ENCODE results near the gene MROH9. TPM values are rescaled to one million over a fixed set of nuclear protein-coding genes. Genes with fewer than 3 reads are reported as not detected.

MROH9 gene
- total RNA-seq, 1 experiment from 2014 or later = not detected

DNA sequence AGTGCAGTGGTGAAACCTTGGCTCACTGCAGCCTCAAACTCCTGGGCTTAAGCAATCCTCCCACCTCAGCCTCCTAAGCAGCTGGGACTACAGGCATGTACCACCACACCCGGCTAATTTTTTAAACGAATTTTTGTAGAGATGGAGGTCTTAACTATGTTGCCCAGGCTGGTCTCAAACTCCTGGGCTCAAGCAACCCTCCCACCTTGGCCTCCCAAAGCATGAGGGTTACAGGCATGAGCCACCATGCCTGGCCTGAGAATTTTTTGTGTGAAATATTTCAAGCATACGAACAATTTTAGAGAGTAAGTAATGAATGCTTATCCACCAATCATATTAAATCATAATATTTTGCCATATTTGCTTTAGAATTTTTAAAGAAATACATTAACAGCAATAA lies 51.6 kb downstream of the MROH9 start:
- H3K4me3 Mint-ChIP-seq = no peak overlapping the region
- H3K27ac Mint-ChIP-seq = no peak overlapping the region
- no peaks in the 10 kb centered on the region for H3K23me2 ChIP-seq (ENCODE audit: insufficient read length, low read depth, low read length, poor library complexity, severe bottlenecking)
- no peak for DNase-seq
- no peak overlapping the region for H2BK5ac ChIP-seq (ENCODE audit: insufficient read length, low read length)
- no peaks in the 10 kb centered on the region for H3K36me3 Mint-ChIP-seq (ENCODE audit: insufficient read depth in 1 of 3, low read depth in 3 of 3)
- H2BK12ac ChIP-seq (ENCODE audit: insufficient read length, low read depth, low read length) = no peak overlapping the region
- H3K27me3 ChIP-seq (ENCODE audit: insufficient read depth, low read length) = no peaks in the 10 kb centered on the region
- no peaks in the 10 kb centered on the region for H3K9me3 Mint-ChIP-seq
- H4K91ac ChIP-seq (ENCODE audit: insufficient read length, low read depth, low read length) = no peak overlapping the region
- H3K27me3 Mint-ChIP-seq (ENCODE audit: low read depth) = no peaks in the 10 kb centered on the region
- no peak overlapping the region for H4K5ac ChIP-seq (ENCODE audit: insufficient read length, low read depth, low read length)
- no peak overlapping the region for H2AK5ac ChIP-seq (ENCODE audit: insufficient read length, low read length)
- no peaks in the 10 kb centered on the region for H3K79me1 ChIP-seq (ENCODE audit: insufficient read depth, low read depth, low read length, poor library complexity, severe bottlenecking)
- no peak overlapping the region for H3K18ac ChIP-seq (ENCODE audit: insufficient read length, low read depth, low read length)
- H3K56ac ChIP-seq (ENCODE audit: insufficient read length, low read depth, low read length) = no peak overlapping the region
- H3K9ac ChIP-seq (ENCODE audit: extremely low read depth, insufficient read length, low read length) = no peak overlapping the region
- no peak overlapping the region for H2BK15ac ChIP-seq (ENCODE audit: low read depth, low read length)
- no peak overlapping the region for H3K23ac ChIP-seq (ENCODE audit: insufficient read length, low read depth, low read length)
- H3K79me2 ChIP-seq (ENCODE audit: insufficient read depth, low read length) = no peaks in the 10 kb centered on the region
- H4K20me1 ChIP-seq (ENCODE audit: control insufficient read depth, insufficient read depth, insufficient read length) = no peaks in the 10 kb centered on the region
- WGBS (ENCODE audit: extremely low coverage, insufficient read length, low lambda C conversion rate) = no CpG with 5 or more reads among the region's 3 CpGs
- H4K8ac ChIP-seq (replicated peaks; ENCODE audit: insufficient read length, low read depth, low read length) = no peak overlapping the region
- no peak overlapping the region for H3T11ph ChIP-seq (ENCODE audit: low read length)
- H3K9me3 ChIP-seq (ENCODE audit: control insufficient read depth, low read depth, low read length) = no peaks in the 10 kb centered on the region
- TF ChIP-seq, protein P1, sequence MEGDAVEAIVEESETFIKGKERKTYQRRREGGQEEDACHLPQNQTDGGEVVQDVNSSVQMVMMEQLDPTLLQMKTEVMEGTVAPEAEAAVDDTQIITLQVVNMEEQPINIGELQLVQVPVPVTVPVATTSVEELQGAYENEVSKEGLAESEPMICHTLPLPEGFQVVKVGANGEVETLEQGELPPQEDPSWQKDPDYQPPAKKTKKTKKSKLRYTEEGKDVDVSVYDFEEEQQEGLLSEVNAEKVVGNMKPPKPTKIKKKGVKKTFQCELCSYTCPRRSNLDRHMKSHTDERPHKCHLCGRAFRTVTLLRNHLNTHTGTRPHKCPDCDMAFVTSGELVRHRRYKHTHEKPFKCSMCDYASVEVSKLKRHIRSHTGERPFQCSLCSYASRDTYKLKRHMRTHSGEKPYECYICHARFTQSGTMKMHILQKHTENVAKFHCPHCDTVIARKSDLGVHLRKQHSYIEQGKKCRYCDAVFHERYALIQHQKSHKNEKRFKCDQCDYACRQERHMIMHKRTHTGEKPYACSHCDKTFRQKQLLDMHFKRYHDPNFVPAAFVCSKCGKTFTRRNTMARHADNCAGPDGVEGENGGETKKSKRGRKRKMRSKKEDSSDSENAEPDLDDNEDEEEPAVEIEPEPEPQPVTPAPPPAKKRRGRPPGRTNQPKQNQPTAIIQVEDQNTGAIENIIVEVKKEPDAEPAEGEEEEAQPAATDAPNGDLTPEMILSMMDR (conservative IDR thresholded peaks at IDR 0.05) = no peak
- H3K4me1 Mint-ChIP-seq = no peaks in the 10 kb centered on the region
- H2BK20ac ChIP-seq (ENCODE audit: low read depth, low read length, poor library complexity, severe bottlenecking) = no peak overlapping the region
- no peak overlapping the region for H2AFZ ChIP-seq (ENCODE audit: low read length)
- H2BK120ac ChIP-seq (ENCODE audit: low read depth, low read length, poor library complexity, severe bottlenecking) = no peak overlapping the region
- H3K4ac ChIP-seq (ENCODE audit: low read depth, low read length) = no peak overlapping the region
- H3K14ac ChIP-seq (ENCODE audit: insufficient read depth, low read length) = no peak overlapping the region
- H3K27ac ChIP-seq (ENCODE audit: insufficient read length, low read depth, low read length) = no peak overlapping the region
- no peaks in the 10 kb centered on the region for H3K4me1 ChIP-seq (ENCODE audit: insufficient read depth, low read length)
- no peak overlapping the region for H3K4me2 ChIP-seq (ENCODE audit: insufficient read depth, insufficient read length, low read length)
